ENCODE data around the gene FAM107B. TPM values are rescaled to one million over a fixed set of nuclear protein-coding genes. Genes with fewer than 3 reads are reported as not detected.

Gene FAM107B
- total RNA-seq, 3 donors from 2014 or later: 30.8 to 56.1 (median 51.8) TPM

GRCh38 chr10:14736600-14737081 lies 38.1 kb downstream of the FAM107B start:
- intact Hi-C loops (cut with DNase I; ENCODE audit: low total_unique reads): no loop called here
- no peak for DNase-seq (ENCODE audit: low spot score in 2 of 2)
- H3K36me3 ChIP-seq: no peaks in the 10 kb centered on the region

DNA sequence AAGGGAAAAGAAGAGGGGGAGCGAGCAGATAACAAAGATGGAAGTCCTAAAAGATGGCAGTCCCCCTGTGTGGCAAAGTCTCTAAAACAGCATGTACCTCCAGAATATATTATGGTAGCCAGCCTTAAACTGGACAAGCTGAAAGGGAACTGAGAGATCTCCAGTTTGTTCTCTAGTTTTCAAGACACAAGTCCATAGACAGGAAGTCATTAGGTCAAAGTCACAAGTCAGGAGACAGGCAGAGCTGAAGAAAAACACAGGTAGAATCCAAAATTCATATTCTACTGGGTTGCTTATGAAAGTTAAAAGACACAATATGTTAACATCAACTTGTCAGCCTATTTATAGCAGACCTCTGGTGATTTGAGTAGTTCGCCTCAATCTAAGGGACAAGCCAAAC lies 38.7 kb downstream of the FAM107B start:
- no peaks in the 10 kb centered on the region for H3K36me3 ChIP-seq
- no peaks in the 10 kb centered on the region for H3K27me3 ChIP-seq
- peak overlapping the region in 1 of 2 donors; percentile 50 for H3K27ac ChIP-seq
- intact Hi-C loops (cut with DNase I; ENCODE audit: low total_unique reads): no loop called here
- TF ChIP-seq, protein P1, sequence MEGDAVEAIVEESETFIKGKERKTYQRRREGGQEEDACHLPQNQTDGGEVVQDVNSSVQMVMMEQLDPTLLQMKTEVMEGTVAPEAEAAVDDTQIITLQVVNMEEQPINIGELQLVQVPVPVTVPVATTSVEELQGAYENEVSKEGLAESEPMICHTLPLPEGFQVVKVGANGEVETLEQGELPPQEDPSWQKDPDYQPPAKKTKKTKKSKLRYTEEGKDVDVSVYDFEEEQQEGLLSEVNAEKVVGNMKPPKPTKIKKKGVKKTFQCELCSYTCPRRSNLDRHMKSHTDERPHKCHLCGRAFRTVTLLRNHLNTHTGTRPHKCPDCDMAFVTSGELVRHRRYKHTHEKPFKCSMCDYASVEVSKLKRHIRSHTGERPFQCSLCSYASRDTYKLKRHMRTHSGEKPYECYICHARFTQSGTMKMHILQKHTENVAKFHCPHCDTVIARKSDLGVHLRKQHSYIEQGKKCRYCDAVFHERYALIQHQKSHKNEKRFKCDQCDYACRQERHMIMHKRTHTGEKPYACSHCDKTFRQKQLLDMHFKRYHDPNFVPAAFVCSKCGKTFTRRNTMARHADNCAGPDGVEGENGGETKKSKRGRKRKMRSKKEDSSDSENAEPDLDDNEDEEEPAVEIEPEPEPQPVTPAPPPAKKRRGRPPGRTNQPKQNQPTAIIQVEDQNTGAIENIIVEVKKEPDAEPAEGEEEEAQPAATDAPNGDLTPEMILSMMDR (IDR thresholded peaks at IDR 0.05): no peak
- TF ChIP-seq POLR2AphosphoS5 (IDR thresholded peaks at IDR 0.05) (no peak), POLR2A (IDR thresholded peaks at IDR 0.05) (no peak)
- DNase-seq (ENCODE audit: low spot score in 2 of 2): no peak
- H3K4me1 ChIP-seq: no peaks in the 10 kb centered on the region
- no peaks in the 10 kb centered on the region for H3K9me3 ChIP-seq
- no peak overlapping the region for H3K4me3 ChIP-seq

More at GRCh38 chr10:14736600-14737081, 38.1 kb downstream of the FAM107B start:
- Histone ChIP-seq H3K4me3 (no peak overlapping the region), H3K27me3 (no peaks in the 10 kb centered on the region), H3K4me1 (no peaks in the 10 kb centered on the region), H3K27ac (peak overlapping the region in 1 of 2 donors; percentile 50), H3K9me3 (no peaks in the 10 kb centered on the region)
- no peak for TF ChIP-seq POLR2AphosphoS5 (IDR thresholded peaks at IDR 0.05)
- TF ChIP-seq, protein P1 (IDR thresholded peaks at IDR 0.05): no peak
- no peak for TF ChIP-seq POLR2A (IDR thresholded peaks at IDR 0.05)

GRCh38 chr10:14731875-14732512 lies 42.7 kb downstream of the FAM107B start:
- Histone ChIP-seq H3K27ac (no peak overlapping the region), H3K36me3 (no peaks in the 10 kb centered on the region), H3K4me3 (no peak overlapping the region), H3K4me1 (no peaks in the 10 kb centered on the region), H3K27me3 (no peaks in the 10 kb centered on the region), H3K9me3 (no peaks in the 10 kb centered on the region)
- TF ChIP-seq, protein P1 (IDR thresholded peaks at IDR 0.05): no peak
- TF ChIP-seq POLR2A (IDR thresholded peaks at IDR 0.05) (no peak), POLR2AphosphoS5 (IDR thresholded peaks at IDR 0.05) (no peak)
- intact Hi-C loops (cut with DNase I; ENCODE audit: low total_unique reads): no loop called here
- no peak for DNase-seq (ENCODE audit: low spot score in 2 of 2)

GRCh38 chr10:14728346-14728745 lies 46.4 kb downstream of the FAM107B start:
- H3K27ac ChIP-seq: no peak overlapping the region
- no peaks in the 10 kb centered on the region for H3K27me3 ChIP-seq
- H3K4me1 ChIP-seq: no peaks in the 10 kb centered on the region
- no peaks in the 10 kb centered on the region for H3K9me3 ChIP-seq
- H3K4me3 ChIP-seq: no peak overlapping the region
- no peaks in the 10 kb centered on the region for H3K36me3 ChIP-seq
- intact Hi-C loops (cut with DNase I; ENCODE audit: low total_unique reads): no loop called here
- no peak for DNase-seq (ENCODE audit: low spot score in 2 of 2)
- TF ChIP-seq, protein P1 (IDR thresholded peaks at IDR 0.05): no peak
- no peak for TF ChIP-seq POLR2A (IDR thresholded peaks at IDR 0.05)
- TF ChIP-seq POLR2AphosphoS5 (IDR thresholded peaks at IDR 0.05): no peak

GRCh38 chr10:14727924-14728323 lies 46.8 kb downstream of the FAM107B start:
- Histone ChIP-seq H3K27ac (no peak overlapping the region), H3K4me1 (no peaks in the 10 kb centered on the region), H3K27me3 (no peaks in the 10 kb centered on the region), H3K9me3 (no peaks in the 10 kb centered on the region), H3K36me3 (no peaks in the 10 kb centered on the region), H3K4me3 (no peak overlapping the region)
- DNase-seq (ENCODE audit: low spot score in 2 of 2): no peak
- TF ChIP-seq POLR2AphosphoS5 (IDR thresholded peaks at IDR 0.05): no peak
- TF ChIP-seq, protein P1 (IDR thresholded peaks at IDR 0.05): no peak
- intact Hi-C loops (cut with DNase I; ENCODE audit: low total_unique reads): no loop called here

All from breast epithelium (tissue), 4 donors.